Measurements from ENCODE around the gene STK10.

STK10 gene

DNA sequence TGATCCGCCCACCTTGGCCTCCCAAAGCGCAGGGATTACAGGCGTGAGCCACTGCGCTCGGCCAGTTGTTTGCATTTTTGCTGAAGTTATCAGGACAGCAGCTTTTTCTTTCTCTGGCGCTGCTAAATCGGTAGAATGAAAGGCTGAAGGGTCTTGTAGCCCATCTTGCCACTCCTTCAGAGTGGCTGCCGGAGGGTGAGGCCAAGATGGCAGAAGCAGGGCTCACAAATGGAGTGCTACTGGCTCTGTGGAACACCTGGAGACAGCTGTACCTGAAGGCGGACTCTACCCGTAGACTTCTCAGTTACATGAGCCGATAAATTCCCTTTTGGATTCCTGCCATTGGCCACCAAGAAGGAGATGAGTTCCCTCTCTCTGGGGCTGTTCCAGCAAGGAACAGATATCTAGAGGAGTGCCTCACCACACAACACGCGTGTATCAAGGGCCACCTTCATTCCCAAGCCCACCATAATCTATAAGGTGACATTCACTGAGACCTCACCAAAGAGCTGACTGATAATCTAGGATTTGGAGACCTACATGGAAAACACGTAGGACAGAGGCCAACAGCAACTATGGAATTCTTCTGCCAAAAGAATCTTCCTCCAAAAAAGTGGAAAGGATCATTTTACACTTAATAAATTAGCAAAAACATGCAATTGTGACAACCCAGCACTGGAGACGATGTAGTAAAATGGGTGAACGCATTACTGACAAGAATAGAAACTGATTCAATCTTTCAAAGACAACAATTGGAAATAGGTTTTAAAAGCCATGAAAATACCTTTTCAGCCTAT is 21.8 kb downstream of the STK10 start (continued):
- TF ChIP-seq, protein P1, sequence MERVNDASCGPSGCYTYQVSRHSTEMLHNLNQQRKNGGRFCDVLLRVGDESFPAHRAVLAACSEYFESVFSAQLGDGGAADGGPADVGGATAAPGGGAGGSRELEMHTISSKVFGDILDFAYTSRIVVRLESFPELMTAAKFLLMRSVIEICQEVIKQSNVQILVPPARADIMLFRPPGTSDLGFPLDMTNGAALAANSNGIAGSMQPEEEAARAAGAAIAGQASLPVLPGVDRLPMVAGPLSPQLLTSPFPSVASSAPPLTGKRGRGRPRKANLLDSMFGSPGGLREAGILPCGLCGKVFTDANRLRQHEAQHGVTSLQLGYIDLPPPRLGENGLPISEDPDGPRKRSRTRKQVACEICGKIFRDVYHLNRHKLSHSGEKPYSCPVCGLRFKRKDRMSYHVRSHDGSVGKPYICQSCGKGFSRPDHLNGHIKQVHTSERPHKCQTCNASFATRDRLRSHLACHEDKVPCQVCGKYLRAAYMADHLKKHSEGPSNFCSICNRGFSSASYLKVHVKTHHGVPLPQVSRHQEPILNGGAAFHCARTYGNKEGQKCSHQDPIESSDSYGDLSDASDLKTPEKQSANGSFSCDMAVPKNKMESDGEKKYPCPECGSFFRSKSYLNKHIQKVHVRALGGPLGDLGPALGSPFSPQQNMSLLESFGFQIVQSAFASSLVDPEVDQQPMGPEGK (CRISPR knock-in tag; IDR thresholded peaks at IDR 0.05; ENCODE audit: borderline replicate concordance): no peak
- no peak for TF ChIP-seq ZFP30 (CRISPR knock-in tag; IDR thresholded peaks at IDR 0.05)
- TF ChIP-seq PPARA (CRISPR knock-in tag; IDR thresholded peaks at IDR 0.05; ENCODE audit: borderline replicate concordance): no peak

DNA sequence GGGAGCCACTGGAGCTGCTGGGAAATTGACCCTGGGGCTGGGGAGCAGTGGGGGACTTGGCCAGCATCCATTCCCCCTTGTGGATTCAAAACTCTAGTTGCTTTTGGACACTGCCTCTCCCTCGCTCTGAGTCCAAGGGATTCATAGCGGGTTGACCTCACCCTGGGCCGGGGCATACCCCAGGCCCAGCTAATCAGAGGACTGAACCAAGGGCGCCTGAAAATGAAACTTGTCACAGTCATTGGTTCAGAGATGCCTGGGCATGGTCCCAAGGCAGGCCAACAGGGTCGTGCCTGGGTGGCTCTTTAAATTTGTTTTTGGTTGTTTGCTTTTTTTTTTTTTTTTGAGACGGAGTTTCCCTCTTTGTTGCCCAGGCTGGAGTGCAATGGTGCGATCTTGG is 22.6 kb downstream of the STK10 start:
- TF ChIP-seq ESRRG (CRISPR knock-in tag; IDR thresholded peaks at IDR 0.05) (no peak), OSR1 (CRISPR knock-in tag; IDR thresholded peaks at IDR 0.05) (no peak), RARB (CRISPR knock-in tag; IDR thresholded peaks at IDR 0.05) (no peak), TOX (CRISPR knock-in tag; IDR thresholded peaks at IDR 0.05; ENCODE audit: borderline replicate concordance) (no peak)
- ATAC-seq: no peak

DNA sequence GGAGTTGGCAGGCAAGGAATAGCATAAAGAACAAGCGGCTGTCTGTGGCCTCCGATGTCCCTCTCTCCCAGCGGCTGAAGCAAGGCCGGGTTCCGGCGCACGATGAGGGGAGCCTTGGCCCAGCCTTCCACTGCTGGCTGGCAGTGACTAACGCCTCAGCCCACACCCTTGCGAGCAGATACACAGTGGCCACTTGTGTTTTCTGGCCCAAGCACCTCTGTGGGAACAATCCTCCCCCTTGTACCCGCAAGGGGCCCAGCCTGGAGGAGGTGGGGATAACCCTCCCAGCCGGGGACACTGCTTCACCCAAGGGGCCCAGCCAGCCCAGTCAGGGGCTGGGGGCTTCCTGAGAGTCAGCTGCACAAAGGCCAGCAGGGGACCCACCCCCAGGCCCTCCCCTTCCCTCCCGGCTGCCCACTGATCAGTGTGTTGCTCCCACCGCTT is 23.2 kb downstream of the STK10 start:
- TF ChIP-seq OSR1 (CRISPR knock-in tag; IDR thresholded peaks at IDR 0.05) (no peak), SNAI2 (CRISPR knock-in tag; IDR thresholded peaks at IDR 0.05) (no peak), TCF4 (CRISPR knock-in tag; IDR thresholded peaks at IDR 0.05; ENCODE audit: borderline replicate concordance) (no peak)
- no peak for ATAC-seq

DNA sequence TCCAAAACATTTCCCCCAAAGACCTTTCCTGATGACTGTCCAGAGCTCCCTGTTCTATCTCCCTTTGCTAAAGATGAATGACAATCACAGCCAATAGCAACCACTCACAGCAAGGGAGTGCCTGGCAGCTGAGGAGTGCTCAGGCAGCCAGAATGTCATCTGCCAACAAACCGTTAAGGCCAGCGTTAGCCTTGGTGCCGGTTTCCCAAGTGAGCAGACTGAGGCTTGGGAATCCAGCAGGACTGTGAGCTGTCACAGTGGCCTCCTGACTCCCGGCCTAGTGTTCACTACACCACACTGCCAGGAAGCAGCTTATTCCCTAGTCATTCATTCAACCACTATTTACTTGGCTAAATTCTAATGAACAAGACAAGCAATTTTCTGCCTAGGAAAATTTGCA is 24.7 kb downstream of the STK10 start:
- no peak for TF ChIP-seq ZNF70 (CRISPR knock-in tag; IDR thresholded peaks at IDR 0.05)
- TF ChIP-seq ESRRG (CRISPR knock-in tag; IDR thresholded peaks at IDR 0.05): no peak
- TF ChIP-seq, protein P2, sequence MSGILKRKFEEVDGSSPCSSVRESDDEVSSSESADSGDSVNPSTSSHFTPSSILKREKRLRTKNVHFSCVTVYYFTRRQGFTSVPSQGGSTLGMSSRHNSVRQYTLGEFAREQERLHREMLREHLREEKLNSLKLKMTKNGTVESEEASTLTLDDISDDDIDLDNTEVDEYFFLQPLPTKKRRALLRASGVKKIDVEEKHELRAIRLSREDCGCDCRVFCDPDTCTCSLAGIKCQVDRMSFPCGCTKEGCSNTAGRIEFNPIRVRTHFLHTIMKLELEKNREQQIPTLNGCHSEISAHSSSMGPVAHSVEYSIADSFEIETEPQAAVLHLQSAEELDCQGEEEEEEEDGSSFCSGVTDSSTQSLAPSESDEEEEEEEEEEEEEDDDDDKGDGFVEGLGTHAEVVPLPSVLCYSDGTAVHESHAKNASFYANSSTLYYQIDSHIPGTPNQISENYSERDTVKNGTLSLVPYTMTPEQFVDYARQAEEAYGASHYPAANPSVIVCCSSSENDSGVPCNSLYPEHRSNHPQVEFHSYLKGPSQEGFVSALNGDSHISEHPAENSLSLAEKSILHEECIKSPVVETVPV (CRISPR knock-in tag; IDR thresholded peaks at IDR 0.05): no peak
- no peak for TF ChIP-seq ZNF8 (CRISPR knock-in tag; IDR thresholded peaks at IDR 0.05)
- TF ChIP-seq, protein P3, sequence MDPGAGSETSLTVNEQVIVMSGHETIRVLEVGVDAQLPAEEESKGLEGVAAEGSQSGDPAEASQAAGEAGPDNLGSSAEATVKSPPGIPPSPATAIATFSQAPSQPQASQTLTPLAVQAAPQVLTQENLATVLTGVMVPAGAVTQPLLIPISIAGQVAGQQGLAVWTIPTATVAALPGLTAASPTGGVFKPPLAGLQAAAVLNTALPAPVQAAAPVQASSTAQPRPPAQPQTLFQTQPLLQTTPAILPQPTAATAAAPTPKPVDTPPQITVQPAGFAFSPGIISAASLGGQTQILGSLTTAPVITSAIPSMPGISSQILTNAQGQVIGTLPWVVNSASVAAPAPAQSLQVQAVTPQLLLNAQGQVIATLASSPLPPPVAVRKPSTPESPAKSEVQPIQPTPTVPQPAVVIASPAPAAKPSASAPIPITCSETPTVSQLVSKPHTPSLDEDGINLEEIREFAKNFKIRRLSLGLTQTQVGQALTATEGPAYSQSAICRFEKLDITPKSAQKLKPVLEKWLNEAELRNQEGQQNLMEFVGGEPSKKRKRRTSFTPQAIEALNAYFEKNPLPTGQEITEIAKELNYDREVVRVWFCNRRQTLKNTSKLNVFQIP (CRISPR knock-in tag; IDR thresholded peaks at IDR 0.05; ENCODE audit: borderline replicate concordance, low read depth): no peak
- TF ChIP-seq GLIS3 (CRISPR knock-in tag; IDR thresholded peaks at IDR 0.05): no peak
- ATAC-seq: no peak

DNA sequence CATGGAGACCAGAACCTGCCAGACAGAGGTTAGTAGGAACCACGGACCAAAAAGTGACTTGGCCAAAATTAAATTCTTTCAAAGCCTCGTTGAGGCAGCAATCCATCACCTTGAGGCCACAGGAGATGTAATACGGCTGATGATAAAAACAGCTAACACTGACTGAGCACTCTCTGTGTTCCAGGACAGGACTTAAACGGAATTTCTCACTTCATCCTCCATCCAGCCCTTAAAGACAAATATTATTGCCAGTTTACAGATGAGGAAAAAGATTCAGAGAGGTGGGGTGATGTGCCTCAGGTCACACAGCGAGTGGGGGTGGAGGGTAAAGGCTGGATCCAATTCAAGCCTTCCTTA is 25.1 kb downstream of the STK10 start:
- no peak for TF ChIP-seq OSR1 (CRISPR knock-in tag; IDR thresholded peaks at IDR 0.05)
- TF ChIP-seq ESRRG (CRISPR knock-in tag; IDR thresholded peaks at IDR 0.05): no peak
- TF ChIP-seq GLIS3 (CRISPR knock-in tag; IDR thresholded peaks at IDR 0.05): no peak
- no peak for TF ChIP-seq CSDC2 (CRISPR knock-in tag; IDR thresholded peaks at IDR 0.05)
- TF ChIP-seq, protein P1 (CRISPR knock-in tag; IDR thresholded peaks at IDR 0.05; ENCODE audit: borderline replicate concordance): no peak
- TF ChIP-seq PPARA (CRISPR knock-in tag; IDR thresholded peaks at IDR 0.05; ENCODE audit: borderline replicate concordance): no peak
- TF ChIP-seq, protein P4, sequence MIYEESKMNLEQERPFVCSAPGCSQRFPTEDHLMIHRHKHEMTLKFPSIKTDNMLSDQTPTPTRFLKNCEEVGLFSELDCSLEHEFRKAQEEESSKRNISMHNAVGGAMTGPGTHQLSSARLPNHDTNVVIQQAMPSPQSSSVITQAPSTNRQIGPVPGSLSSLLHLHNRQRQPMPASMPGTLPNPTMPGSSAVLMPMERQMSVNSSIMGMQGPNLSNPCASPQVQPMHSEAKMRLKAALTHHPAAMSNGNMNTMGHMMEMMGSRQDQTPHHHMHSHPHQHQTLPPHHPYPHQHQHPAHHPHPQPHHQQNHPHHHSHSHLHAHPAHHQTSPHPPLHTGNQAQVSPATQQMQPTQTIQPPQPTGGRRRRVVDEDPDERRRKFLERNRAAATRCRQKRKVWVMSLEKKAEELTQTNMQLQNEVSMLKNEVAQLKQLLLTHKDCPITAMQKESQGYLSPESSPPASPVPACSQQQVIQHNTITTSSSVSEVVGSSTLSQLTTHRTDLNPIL (CRISPR knock-in tag; IDR thresholded peaks at IDR 0.05; ENCODE audit: low read depth): no peak
- no peak for TF ChIP-seq SNAI2 (CRISPR knock-in tag; IDR thresholded peaks at IDR 0.05)
- no peak for TF ChIP-seq ZFP30 (CRISPR knock-in tag; IDR thresholded peaks at IDR 0.05)
- TF ChIP-seq ZNF70 (CRISPR knock-in tag; IDR thresholded peaks at IDR 0.05): no peak
- no peak for TF ChIP-seq RARB (CRISPR knock-in tag; IDR thresholded peaks at IDR 0.05)
- no peak for TF ChIP-seq TCF4 (CRISPR knock-in tag; IDR thresholded peaks at IDR 0.05; ENCODE audit: borderline replicate concordance)
- TF ChIP-seq, protein P3 (CRISPR knock-in tag; IDR thresholded peaks at IDR 0.05; ENCODE audit: borderline replicate concordance, low read depth): no peak
- TF ChIP-seq ISL1 (CRISPR knock-in tag; IDR thresholded peaks at IDR 0.05): no peak
- no peak for TF ChIP-seq ZC3H10 (CRISPR knock-in tag; IDR thresholded peaks at IDR 0.05)
- TF ChIP-seq, protein P5, sequence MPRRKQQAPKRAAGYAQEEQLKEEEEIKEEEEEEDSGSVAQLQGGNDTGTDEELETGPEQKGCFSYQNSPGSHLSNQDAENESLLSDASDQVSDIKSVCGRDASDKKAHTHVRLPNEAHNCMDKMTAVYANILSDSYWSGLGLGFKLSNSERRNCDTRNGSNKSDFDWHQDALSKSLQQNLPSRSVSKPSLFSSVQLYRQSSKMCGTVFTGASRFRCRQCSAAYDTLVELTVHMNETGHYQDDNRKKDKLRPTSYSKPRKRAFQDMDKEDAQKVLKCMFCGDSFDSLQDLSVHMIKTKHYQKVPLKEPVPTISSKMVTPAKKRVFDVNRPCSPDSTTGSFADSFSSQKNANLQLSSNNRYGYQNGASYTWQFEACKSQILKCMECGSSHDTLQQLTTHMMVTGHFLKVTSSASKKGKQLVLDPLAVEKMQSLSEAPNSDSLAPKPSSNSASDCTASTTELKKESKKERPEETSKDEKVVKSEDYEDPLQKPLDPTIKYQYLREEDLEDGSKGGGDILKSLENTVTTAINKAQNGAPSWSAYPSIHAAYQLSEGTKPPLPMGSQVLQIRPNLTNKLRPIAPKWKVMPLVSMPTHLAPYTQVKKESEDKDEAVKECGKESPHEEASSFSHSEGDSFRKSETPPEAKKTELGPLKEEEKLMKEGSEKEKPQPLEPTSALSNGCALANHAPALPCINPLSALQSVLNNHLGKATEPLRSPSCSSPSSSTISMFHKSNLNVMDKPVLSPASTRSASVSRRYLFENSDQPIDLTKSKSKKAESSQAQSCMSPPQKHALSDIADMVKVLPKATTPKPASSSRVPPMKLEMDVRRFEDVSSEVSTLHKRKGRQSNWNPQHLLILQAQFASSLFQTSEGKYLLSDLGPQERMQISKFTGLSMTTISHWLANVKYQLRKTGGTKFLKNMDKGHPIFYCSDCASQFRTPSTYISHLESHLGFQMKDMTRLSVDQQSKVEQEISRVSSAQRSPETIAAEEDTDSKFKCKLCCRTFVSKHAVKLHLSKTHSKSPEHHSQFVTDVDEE (CRISPR knock-in tag; IDR thresholded peaks at IDR 0.05): no peak
- no peak for ATAC-seq
